Brain pericyte (primary cell): ENCODE data around the gene SNX3.

Experiments used
- DNase-seq: peaks from one replicate; pipeline ENCODE4 v3.0.0-alpha.2; 2012; ENCODE audit warnings: low read depth, low spot score

SNX3 gene

DNA sequence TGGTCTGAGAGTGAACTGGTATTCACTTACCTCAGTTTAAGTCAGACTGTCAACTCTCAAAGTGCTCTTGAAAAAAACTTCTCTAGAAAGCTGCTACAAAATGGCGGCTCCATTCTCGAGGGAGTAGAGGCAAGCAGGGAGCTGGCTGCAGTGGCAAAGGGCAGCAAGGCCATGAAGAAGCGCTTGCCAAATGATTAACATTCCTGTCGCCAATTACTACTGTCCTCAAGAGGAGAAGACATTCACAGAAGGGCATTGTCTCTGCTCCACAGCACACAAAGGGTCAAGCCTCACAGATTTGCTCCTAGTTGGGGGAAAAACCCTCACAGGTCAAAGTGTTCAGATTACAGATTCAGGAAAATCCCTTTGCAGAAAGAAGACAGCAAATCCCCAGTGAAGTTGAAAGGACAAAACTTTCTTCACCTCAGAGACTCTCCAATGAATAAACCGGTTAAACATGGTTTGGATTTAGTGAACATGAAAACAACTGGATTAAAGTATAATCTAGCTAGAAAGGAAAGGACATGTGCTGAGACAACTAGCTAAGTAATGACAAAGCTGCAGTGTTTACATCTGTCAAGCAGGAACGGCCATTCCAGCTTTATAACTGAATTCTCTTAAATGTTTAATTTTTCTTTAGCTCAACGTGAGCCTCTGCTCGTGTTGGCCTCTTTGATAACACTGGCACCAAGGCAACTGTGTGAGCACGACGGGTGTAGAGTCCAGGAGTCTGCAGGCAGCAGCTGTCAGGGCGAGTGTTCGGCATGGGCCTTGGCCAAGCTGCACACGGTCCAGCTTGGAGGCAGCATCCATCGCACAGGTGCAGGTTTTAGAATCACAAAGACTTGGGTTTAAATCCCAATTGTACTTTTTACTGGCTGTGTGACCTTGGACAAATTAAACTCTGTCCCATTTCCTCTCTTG, 57.4 kb downstream of the SNX3 start:
- no peak for DNase-seq

DNA sequence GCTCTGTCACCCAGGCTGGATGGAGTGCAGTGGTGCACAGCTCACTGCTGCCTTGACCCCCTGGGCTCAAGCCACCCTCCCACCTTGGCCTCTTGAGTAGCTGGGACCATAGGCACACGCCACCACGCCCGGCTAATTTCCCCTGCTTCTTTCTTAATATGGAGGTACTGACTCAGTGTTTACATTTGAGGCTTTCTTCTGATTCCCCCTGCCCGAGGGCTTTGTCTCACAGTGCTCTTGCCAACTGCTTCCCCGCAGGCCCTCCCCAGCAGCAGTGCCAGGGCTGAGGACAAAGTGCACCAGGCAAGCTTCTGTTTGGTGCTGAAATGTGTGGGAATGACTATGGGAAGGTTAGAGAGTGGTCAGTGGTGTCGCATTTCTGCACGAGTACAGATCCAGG, 60.2 kb downstream of the SNX3 start:
- peak; percentile 33 for DNase-seq

DNA sequence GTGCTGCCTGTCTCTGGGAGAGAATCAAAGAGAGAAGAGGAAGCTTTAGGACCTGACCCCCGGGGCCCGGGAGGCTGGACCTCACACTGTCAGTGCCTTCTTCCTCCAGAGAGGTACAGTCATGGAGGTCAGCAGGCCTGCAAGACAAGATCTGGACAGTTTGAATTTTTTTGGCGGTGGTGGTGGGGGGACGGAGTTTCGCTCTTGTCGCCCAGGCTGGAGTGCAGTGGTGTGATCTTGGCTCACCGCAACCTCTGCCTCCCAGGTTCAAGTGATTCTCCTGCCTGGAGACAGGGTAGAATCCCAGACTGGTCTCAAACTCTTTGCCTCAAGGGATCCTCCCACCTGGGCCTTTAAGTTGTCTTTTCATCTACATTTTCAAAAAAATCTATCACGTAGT, 60.7 kb downstream of the SNX3 start:
- DNase-seq: no peak

DNA sequence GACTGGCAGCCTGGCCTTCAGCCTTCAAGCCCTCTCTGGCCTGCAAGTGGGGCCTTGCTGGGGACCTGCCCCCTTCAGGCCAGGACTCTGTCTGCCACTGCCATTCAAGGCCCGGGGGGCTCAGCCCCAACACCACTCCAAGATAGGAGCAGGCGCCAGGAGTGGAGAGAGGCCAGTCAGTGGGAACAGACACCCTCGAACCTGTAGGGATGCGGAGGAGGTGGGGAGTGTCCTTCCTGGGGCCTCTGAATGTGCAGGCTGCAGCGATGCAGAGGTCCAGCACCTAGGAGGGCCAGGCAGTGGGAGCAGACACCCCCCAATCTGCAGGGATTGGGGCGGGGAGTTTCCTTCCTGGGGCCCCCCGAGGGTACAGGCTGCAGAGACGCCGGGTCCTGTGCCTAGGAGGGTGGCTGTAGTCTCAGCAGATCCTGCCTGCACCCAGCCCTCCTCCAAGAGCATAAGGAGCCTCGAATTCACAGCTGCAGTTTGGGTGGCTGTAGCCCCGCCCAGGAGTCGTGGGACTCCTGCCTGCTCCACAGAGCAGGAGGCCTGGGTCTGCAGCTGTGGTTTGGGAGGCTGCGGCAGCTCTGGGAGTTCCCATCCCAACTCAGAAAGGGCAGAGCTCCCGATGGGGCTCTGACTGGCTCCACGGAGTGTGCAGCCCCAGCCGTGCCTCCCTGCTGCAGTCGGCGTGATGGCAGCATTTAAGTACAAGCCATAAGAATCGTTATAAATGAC, 61.9 kb downstream of the SNX3 start:
- DNase-seq: no peak

DNA sequence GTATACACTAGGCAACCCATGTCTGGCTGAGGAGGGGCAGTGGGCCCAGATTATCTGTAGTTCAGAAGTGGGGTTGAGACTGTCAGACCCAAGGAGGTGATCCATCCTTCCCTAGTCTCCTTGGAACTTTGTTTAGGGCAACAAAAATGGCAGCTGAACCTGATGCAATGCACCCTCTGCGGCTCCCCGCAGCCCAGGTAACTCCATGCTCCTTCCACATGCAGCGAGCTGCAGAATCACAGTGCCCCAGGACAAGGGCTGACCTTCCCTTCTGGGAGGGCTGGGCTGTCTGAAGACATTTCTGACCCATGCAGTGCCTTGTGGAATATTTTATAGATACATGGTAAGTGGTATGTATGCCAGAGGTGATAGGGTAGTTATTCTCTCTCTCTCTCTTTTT, 65.6 kb downstream of the SNX3 start:
- no peak for DNase-seq

DNA sequence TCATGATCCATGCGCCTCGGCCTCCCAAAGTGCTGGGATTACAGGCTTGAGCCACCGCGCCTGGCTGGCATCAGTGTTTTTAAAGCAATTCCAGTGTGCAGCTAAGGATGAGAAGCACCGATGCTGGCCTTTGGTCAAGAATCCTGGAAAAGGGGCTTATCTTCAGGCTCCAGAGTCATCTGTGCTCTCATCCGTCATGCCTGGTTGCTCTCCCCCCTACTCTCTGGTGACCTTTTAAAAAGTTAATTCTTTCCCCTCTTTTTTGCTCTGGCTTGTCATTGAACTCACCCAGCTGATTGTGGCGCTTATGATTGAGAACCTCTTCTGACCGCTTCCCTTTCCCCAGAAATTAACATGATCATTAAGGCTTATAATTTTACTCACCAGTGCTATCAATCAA, 66.3 kb downstream of the SNX3 start:
- DNase-seq: no peak

DNA sequence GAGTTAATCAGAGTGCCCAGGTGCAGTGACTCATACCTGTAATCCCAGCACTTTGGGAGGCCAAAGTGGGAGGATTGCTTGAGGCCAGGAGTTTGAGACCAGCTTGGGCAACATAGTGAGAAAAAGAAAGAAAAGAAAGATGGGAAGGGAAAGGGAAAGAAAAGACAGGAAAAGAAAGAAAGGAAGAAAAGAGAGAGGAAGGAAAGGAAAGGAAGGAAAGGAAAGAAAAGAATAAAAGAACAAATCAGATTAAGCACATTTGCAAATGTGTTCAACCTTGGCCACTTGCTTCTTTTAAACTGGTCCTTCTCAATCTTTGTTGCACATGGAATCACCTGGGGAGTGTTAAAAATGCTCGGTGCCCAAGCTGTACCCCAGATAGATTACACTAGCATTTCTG, 67.0 kb downstream of the SNX3 start:
- no peak for DNase-seq

DNA sequence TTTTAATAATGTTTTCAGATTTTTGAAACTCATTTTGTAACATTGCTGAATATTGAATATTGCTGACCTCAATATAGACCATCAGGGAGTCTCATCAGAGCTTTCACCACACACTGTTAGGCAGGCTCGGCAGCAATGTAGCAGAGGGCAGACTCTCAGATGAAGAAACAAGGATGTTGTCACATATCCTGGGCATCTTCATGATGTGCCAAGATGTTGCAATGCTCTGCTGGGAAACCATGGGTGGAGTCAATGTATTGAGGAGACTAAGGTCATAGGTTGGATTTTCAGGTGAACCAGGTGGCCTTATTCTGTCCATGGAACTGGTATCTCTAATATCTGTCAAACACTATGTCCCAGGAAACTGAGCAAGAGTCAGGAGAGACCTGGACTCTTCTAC, 67.7 kb downstream of the SNX3 start:
- DNase-seq: no peak

DNA sequence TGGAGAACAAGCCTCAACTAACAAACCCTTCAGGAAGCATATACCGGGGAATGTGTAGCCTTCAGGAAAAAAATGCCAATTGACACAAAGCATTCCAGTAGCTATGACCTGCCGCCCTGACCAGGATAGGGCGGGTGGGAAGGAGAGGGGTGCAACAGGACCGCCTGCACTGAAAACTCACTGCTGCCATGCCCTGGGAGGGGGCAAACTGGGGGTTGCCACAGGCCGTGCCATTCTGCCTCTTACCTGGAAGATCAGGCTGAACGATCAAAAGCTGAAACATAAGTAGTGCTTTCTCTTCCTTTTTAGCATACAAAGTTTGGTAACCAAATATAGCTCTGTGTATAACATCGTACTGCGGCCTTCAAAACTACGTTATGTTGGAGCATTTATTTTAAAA, 73.3 kb downstream of the SNX3 start:
- no peak for DNase-seq

DNA sequence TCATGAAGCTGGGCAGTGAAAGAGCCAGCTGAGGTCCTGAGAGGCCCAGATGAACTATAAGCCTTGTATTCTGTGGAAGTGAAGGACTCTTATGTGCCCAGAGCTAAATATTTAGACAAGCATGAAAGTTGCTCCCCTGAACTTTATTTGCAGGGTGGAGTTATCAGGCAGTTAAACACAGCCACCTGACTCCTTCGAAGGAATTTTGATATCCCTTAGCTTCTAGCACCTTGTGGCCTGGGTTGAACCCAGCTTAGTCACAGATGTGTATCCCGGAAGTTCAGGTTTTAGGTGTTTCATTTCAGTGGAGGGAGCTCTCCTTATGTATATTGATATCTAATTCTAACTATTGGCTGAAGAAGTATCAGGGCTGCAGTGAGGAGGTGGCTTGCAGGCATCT, 74.6 kb downstream of the SNX3 start:
- DNase-seq: no peak

DNA sequence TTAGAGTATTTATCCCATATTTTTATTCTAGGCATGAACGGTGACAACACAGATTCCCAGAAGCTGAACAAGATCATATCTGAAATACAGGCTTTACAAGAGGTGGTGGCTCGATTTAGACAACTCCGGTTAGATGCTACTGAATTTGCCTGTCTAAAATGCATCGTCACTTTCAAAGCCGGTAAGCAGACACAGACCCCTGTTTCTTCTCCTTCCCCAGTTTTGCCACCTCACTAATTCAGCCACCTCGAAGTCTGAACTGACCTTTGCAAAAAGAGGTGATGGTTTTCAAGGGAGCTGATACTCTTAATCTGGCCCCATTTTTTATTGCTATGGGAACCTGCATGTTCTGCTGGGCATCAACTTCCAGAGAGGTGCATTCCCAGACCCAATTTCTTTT, 80.1 kb downstream of the SNX3 start:
- no peak for DNase-seq

DNA sequence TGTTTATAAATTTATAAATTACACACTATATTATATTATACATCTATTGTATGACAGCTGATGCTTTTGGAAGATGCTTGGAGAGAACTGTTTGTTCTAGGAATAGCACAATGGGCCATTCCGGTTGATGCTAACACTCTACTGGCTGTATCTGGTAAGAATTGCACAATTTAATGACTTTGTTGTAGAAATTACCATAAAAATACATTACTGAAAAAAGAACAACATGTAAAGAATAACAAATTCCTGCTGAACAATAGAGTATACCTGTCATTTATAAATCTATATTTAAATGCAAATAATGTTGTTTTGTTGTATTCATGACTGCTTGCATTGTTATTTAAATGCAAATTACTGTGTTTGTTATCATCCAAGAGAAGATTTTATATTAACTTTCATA, 80.6 kb downstream of the SNX3 start:
- DNase-seq: no peak

DNA sequence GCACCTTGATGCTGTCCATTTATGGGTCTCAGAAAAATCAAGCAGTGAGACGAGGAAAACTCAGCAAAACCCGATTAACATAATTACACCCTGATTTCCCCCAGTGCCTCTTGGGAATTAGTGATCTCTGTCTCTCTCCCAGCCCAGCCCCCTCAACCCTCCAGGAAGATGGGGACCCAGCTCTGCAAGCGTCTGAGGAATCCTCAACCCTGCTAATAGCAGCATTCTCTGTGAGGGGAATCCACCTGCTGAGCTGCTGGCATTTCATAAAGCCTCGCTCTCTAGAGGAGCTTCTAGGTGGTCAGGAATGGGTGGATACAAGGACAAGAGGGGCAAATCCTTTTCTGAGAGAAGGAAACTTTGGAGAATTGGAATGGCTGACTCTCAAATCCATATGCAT, 81.1 kb downstream of the SNX3 start:
- DNase-seq: no peak

DNA sequence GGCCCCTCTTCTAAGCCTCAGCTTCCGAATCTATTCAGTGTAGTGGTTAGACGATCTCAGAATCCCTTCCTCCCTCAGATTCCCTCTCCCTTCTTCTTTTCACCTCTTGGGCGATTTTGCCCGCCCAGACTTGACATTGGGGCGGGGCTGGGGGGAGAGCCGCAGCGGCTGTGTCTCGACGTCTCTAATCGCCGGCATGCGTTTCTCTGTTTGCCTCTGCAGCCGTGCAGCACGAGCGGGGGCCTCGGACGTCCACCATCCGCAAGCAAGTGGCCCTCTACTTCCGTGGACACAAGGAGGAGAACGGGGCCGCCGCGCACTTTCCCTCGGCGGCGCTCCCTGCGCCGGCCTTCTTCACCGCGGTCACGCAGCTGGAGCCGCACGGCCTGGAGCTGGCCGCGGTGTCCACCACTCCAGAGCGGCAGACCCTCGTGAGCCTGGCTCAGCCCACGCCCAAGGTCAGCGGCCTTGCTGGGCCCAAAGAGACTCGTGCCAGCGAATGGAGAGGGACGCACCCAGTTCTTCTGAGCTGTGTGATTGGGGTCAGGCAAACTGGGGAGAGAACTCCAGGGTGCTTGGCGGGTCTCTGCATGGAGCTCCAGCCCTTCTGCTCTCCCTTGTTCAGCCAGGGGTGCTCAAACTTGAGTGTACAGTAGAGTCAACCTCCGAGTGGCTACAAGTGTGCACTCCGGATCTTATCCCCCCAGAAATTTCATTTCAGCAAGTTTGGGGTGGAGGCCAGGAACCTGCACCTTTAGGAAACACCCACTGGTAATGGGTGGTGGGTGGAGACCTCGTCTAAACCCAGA, 84.4 kb downstream of the SNX3 start:
- DNase-seq: no peak

DNA sequence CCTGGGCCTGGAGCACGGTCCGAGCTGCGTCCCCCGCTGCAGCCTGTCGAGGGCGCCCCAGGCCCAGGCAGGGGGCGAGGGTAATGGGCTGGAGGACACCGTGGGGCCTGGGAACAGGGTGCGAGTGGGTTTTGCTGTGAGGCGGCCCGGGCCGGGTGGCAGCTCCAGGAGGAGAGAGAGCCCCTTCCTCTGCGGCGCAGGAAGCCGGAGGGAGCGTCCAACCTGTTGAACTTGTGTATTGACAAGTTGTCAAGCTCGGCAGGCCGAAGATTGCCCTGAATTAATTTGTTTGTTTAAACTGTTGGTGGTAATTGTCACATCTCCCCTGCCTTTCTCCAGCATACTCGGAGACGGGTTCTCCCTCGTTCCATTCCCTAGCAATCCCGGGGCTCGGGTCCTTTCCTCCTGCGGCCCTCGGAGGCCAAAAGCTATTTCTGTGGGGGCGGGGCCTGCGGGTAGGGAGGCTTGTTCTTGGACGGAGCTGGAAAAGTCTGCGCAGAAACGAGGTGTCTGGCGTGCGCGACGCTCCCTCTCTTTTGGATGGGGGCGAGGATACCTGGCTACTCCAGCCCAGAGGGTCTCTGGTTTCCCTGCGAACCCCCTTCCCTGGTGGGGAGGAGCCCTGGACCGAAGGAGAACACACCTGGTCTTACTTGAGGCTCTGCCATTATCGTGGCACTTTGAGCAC, 85.1 kb downstream of the SNX3 start:
- no peak for DNase-seq

DNA sequence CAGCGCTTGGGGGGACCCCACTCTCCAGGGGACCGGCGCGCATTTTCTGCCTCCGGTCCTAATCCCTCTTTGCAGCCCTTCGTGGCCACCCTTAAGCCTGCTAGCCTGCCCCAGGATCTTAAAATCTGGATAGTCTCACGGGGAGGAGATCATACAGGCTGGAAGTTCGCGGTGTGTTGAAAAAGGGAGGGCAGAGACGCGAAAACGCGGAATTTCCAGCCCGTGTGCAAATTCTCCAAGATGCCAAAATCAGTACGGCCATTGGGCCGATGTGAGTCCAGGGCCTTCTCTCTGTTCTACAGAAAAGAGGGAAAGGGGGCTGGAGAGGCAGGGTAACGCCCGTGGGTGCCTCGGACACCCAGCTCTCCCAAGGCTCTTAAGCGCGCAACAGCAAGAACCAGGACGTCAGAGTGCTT, 85.7 kb downstream of the SNX3 start:
- no peak for DNase-seq

DNA sequence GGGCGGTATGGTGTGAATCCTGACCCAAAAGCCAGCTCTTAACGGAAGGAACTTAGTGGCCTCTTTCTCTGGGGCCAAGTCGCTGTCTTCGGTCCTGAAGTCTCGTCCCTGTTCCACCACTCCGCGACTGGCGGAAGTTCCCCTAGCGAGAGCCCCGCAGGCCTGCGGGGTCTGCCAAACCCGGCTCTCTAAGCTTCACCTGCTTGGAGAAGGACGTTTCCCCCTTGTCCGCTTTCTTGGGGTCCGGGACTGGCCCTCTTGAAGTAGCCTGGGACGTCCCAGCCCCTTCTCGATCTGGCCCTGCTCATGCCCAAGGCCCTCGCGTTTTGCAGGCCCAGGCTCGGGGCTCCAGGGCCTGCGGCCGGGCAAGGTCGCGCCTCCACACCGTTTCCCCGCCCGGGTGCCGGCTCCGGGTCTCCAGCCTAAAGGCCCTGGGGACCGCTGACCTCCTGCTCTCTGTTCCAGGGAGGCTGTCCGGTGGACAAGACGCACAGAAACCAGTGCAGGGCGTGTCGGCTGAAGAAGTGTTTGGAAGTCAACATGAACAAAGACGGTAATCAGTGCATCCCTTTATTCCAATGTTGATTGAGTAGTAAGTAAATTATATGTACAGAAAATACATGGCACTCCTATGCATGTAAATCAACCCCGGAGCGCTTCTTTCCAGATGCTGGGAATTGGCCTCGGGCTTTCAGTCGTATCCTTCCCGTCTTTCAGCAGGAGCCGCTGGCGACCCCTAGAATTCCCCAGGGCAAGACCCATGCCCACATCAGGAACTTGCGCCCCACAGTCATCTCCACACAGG, 86.3 kb downstream of the SNX3 start:
- no peak for DNase-seq

DNA sequence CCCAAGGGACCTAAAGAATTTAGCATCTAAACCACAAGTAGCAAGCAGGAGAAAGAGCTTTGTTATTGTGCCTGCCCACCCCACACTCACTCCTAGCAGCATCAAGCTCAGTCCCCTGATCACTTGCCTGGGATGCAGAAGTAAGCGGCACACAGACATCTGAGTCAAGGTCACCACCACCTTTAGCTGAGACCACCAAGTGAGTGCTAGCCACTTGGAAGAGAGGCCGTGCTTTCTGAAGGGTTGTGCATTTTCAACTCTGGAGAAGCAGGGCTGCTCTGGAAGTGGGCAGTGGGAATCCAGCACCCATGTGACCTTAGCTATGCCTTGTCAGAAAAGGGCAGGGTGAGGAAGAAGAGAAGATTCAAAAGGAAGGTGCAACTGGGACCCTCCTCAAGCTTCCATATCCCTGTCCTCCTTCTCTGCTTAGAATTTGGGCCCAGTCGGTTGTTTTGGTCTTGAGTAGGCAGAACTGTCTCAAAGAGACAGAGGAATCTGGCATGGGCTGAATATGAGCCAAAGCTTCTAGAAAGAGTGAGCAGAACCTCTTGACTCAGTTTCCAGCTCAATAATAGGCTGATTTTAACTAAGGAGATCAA, 88.8 kb downstream of the SNX3 start:
- DNase-seq: no peak

DNA sequence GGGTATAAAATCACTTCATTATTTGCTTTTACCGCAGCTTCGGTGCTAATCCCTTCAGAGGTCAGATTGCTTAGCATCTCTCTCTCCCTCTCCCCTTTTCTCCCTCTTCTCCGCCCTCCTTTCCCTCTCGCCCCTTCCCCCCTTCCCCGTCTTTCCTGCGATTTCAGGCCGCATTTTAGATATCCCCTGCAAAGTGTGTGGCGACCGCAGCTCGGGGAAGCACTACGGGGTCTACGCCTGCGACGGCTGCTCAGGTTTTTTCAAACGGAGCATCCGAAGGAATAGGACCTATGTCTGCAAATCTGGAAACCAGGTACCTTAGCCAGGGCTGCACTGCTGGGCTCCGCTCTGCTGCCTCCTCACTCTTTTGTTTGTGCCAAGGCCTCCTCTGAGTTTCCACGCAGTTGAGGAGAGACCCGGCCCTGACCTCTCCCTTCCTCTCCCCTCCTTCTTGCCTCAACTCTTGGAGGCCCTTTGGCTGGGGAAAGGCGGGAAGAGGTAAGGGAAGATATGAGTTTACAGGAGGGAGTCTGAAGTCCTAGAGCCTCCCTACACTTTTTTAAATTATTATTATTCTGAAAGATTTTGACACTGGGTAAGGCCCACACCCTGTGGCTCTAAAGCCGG, 89.4 kb downstream of the SNX3 start:
- DNase-seq: no peak
